SK-N-SH treated with all-trans-retinoic acid at 6 μM for 48 hours (cell line): ENCODE data around the gene RDX.

Source experiments
- ATAC-seq: fragments of 200-7000 bp; cut with Tn5 transposase; 3 replicates; pipeline ENCODE4 v1.9.1; 2020; ENCODE audit warnings: mild to moderate bottlenecking, moderate library complexity
- ARNTL ChIP-seq: fragments of 450-650 bp; formaldehyde crosslinking; IDR thresholded peaks from 2 replicates; pipeline ENCODE4 v1.5.0; 2020; ENCODE audit warnings: low read depth, mild to moderate bottlenecking, moderate library complexity, borderline replicate concordance
- CSDC2 ChIP-seq: fragments of 250-450 bp; sonication (Bioruptor Pico); IDR thresholded peaks from 2 replicates; pipeline ENCODE4 v1.5.0; 2020; ENCODE audit warnings: mild to moderate bottlenecking, moderate library complexity
- CSRNP3 ChIP-seq: fragments of 250-450 bp; sonication (Bioruptor Pico); IDR thresholded peaks from 2 replicates; pipeline ENCODE4 v1.5.1; 2021; ENCODE audit warnings: mild to moderate bottlenecking, moderate library complexity
- ESRRG ChIP-seq: fragments of 250-450 bp; sonication (Bioruptor Pico); IDR thresholded peaks from 2 replicates; pipeline ENCODE4 v1.6.1; 2021; ENCODE audit warnings: mild to moderate bottlenecking
- GLIS3 ChIP-seq: fragments of 250-450 bp; sonication (Bioruptor Pico); IDR thresholded peaks from 2 replicates; pipeline ENCODE4 v1.5.0; 2020; ENCODE audit warnings: mild to moderate bottlenecking, moderate library complexity
- ISL1 ChIP-seq: fragments of 250-450 bp; sonication (Bioruptor Pico); IDR thresholded peaks from 2 replicates; pipeline ENCODE4 v2.1.2; 2022; ENCODE audit warnings: mild to moderate bottlenecking, moderate library complexity
- OSR1 ChIP-seq: fragments of 250-450 bp; sonication (Bioruptor Pico); IDR thresholded peaks from 2 replicates; pipeline ENCODE4 v1.8.0; 2022; ENCODE audit warnings: moderate library complexity, mild to moderate bottlenecking, inconsistent platforms
- PATZ1 ChIP-seq: fragments of 250-450 bp; sonication (Bioruptor Pico); IDR thresholded peaks from 2 replicates; pipeline ENCODE4 v1.8.0; 2020; ENCODE audit warnings: mild to moderate bottlenecking, moderate library complexity, borderline replicate concordance
- POU6F1 ChIP-seq: fragments of 250-450 bp; sonication (Bioruptor Pico); IDR thresholded peaks from 2 replicates; pipeline ENCODE4 v1.8.0; 2021; ENCODE audit warnings: low read depth, mild to moderate bottlenecking, moderate library complexity, borderline replicate concordance
- PPARA ChIP-seq: fragments of 250-450 bp; sonication (Bioruptor Pico); IDR thresholded peaks from 2 replicates; pipeline ENCODE4 v1.5.0; 2020; ENCODE audit warnings: mild to moderate bottlenecking, borderline replicate concordance
- RARB ChIP-seq: fragments of 250-450 bp; sonication (Bioruptor Pico); IDR thresholded peaks from 2 replicates; pipeline ENCODE4 v1.8.0; 2021; ENCODE audit warnings: mild to moderate bottlenecking, moderate library complexity
- SNAI2 ChIP-seq: fragments of 250-450 bp; sonication (Bioruptor Pico); IDR thresholded peaks from 2 replicates; pipeline ENCODE4 v1.5.0; 2020; ENCODE audit warnings: mild to moderate bottlenecking, moderate library complexity
- TCF4 ChIP-seq: fragments of 250-450 bp; sonication (Bioruptor Pico); IDR thresholded peaks from 2 replicates; pipeline ENCODE4 v1.8.0; 2021; ENCODE audit warnings: mild to moderate bottlenecking, moderate library complexity, borderline replicate concordance
- TOX ChIP-seq: fragments of 250-450 bp; sonication (Bioruptor Pico); IDR thresholded peaks from 2 replicates; pipeline ENCODE4 v1.8.0; 2021; ENCODE audit warnings: mild to moderate bottlenecking, moderate library complexity, borderline replicate concordance
- TSHZ2 ChIP-seq: fragments of 250-450 bp; sonication (Bioruptor Pico); IDR thresholded peaks from 2 replicates; pipeline ENCODE4 v1.5.0; 2020; ENCODE audit warnings: mild to moderate bottlenecking, moderate library complexity
- ZC3H10 ChIP-seq: fragments of 250-450 bp; sonication (Bioruptor Pico); IDR thresholded peaks from 2 replicates; pipeline ENCODE4 v1.5.1; 2021; ENCODE audit warnings: mild to moderate bottlenecking, moderate library complexity
- ZFP3 ChIP-seq: fragments of 250-450 bp; sonication (Bioruptor Pico); IDR thresholded peaks from 2 replicates; pipeline ENCODE4 v1.5.0; 2020; ENCODE audit warnings: mild to moderate bottlenecking, moderate library complexity
- ZFP30 ChIP-seq: fragments of 450-650 bp; formaldehyde crosslinking; IDR thresholded peaks from 2 replicates; pipeline ENCODE4 v1.5.0; 2022; ENCODE audit warnings: mild to moderate bottlenecking, moderate library complexity
- ZNF565 ChIP-seq: fragments of 450-650 bp; formaldehyde crosslinking; conservative IDR thresholded peaks from 2 replicates; pipeline ENCODE4 v1.5.0; 2020; ENCODE audit warnings: low read depth, mild to moderate bottlenecking, moderate library complexity
- ZNF70 ChIP-seq: fragments of 450-650 bp; formaldehyde crosslinking; IDR thresholded peaks from 2 replicates; pipeline ENCODE4 v1.5.0; 2020; ENCODE audit warnings: mild to moderate bottlenecking, moderate library complexity
- ZNF8 ChIP-seq: fragments of 450-650 bp; formaldehyde crosslinking; IDR thresholded peaks from 2 replicates; pipeline ENCODE4 v1.5.0; 2020; ENCODE audit warnings: mild to moderate bottlenecking, moderate library complexity
- TF ChIP-seq, protein P1 (sequence below): fragments of 250-450 bp; sonication (Bioruptor Pico); IDR thresholded peaks from 2 replicates; pipeline ENCODE4 v1.5.1; 2020; ENCODE audit warnings: low read depth, mild to moderate bottlenecking, moderate library complexity

RDX gene

GRCh38 chr11:110173811-110174644, 122.4 kb downstream of the RDX start:
- TF ChIP-seq POU6F1 (CRISPR knock-in tag) (no peak), SNAI2 (CRISPR knock-in tag) (no peak), ISL1 (no peak), PPARA (no peak), TOX (CRISPR knock-in tag) (no peak), CSDC2 (no peak), ZC3H10 (CRISPR knock-in tag) (no peak), RARB (no peak), TCF4 (CRISPR knock-in tag) (no peak), TSHZ2 (no peak), PATZ1 (CRISPR knock-in tag) (no peak), ZNF565 (CRISPR knock-in tag) (no peak), ZFP30 (CRISPR knock-in tag) (no peak), ZFP3 (CRISPR knock-in tag) (no peak), OSR1 (CRISPR knock-in tag) (no peak)
- TF ChIP-seq, protein P1, sequence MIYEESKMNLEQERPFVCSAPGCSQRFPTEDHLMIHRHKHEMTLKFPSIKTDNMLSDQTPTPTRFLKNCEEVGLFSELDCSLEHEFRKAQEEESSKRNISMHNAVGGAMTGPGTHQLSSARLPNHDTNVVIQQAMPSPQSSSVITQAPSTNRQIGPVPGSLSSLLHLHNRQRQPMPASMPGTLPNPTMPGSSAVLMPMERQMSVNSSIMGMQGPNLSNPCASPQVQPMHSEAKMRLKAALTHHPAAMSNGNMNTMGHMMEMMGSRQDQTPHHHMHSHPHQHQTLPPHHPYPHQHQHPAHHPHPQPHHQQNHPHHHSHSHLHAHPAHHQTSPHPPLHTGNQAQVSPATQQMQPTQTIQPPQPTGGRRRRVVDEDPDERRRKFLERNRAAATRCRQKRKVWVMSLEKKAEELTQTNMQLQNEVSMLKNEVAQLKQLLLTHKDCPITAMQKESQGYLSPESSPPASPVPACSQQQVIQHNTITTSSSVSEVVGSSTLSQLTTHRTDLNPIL (CRISPR knock-in tag), result no peak
- TF ChIP-seq, all 23 proteins: peak for 0
- ATAC-seq, result 0 out of 3 replicates have a peak, but pooled peaks have one; percentile 37

DNA sequence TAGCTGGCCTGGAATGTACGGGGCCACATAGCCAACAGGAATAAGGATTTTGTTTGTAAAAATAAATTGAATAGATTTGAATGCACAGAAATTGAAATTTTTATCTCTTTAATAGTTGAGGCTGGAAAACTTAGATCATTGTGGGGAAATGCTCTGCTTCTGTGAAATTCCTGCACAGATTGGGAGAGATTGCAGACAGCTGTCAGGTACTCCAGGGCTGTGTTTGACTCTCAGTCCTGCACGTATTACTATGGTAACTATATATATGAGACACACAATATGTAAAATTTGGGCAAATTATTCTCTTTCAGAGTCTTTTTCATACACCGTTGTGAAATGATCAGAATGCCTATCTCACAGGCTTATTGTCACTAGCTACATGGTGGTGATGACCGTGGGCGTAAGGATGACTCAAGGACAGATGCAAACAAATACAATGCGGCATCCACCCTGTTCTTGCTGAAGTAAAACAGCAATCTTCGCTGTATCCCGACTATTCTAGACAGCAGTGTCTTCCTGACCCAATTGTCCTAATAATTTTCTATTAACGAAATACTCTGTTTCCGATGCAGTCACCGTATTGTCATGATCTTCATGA, 123.8 kb downstream of the RDX start:
- TF ChIP-seq ARNTL (CRISPR knock-in tag) (no peak), OSR1 (CRISPR knock-in tag) (no peak), ZFP30 (CRISPR knock-in tag) (no peak), GLIS3 (no peak), ESRRG (CRISPR knock-in tag) (no peak), PPARA (no peak), ZNF70 (CRISPR knock-in tag) (no peak), ZC3H10 (CRISPR knock-in tag) (no peak), CSRNP3 (CRISPR knock-in tag) (no peak), ZNF565 (CRISPR knock-in tag) (no peak), ZNF8 (CRISPR knock-in tag) (no peak)
- no peak for ATAC-seq
